ENCODE data around the gene LRRC28. TPM values are rescaled to one million over a fixed set of nuclear protein-coding genes. Genes with fewer than 3 reads are reported as not detected.

Gene LRRC28
- total RNA-seq, 4 donors from 2014 or later, result 15.7 to 39.9 (median 24.7) TPM

- Histone ChIP-seq H3K27me3 (no peaks in the 10 kb centered on the region), H3K36me3 (no peaks in the 10 kb centered on the region), H3K4me1 (peaks cover 59 to 64% (median 60%) of the 10 kb centered on the region in 4 donors), H3K4me3 (no peak overlapping the region), H3K9me3 (no peaks in the 10 kb centered on the region), H3K27ac (replicated peaks in 1 of 4) (peak overlapping the region in 3 of 4 donors; percentile 22 to 52 (median 38))
- 80% methylated on average over 11 of the region's 21 CpGs for WGBS
- TF ChIP-seq POLR2AphosphoS5 (IDR thresholded peaks at IDR 0.05), result peak in 1 of 2 donors; percentile 9
- TF ChIP-seq POLR2A (IDR thresholded peaks at IDR 0.05; ENCODE audit: low read depth), result no peak
- DNase-seq (ENCODE audit: extremely low spot score), result no peak
- intact Hi-C loops (cut with DNase I), result no loop called here
These were observed 182.6 kb downstream of the LRRC28 start for GRCh38 chr15:99433757-99434450.

DNA sequence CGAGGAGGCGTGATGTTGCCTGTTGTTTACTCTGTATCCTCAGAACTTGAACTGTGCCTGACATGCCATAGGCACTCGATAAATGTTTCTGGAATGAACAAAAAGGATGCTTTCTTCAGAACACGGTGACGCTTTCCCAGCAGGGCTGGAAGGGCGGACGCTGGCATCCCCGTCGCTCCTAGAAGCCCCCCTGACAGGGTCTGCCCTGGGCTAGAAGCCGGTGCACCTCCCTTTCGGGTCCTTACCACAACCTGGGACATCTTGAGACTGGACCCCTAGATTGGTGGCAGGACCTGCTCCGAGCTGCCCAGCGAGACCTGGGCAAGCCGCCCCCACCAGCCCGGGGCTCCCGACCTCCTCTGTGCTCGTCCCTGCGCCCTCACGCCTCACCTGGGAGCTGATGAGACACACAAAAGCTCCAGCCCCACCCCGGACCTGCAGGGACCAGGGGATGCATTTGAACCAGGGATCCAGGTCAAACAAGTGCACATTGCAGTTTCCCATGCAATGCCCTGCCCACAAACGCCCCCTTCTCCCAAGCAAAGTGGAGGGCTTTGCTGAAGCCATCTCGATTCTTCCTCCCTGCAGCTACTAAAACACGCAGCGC, 183.3 kb downstream of the LRRC28 start:
- no peak for DNase-seq (ENCODE audit: extremely low spot score)
- H3K4me3 ChIP-seq, result no peak overlapping the region
- no peaks in the 10 kb centered on the region for H3K9me3 ChIP-seq
- H3K27me3 ChIP-seq, result no peaks in the 10 kb centered on the region
- intact Hi-C loops (cut with DNase I), result no loop called here
- peaks cover 59 to 66% (median 63%) of the 10 kb centered on the region in 4 donors for H3K4me1 ChIP-seq
- H3K36me3 ChIP-seq, result no peaks in the 10 kb centered on the region
- TF ChIP-seq POLR2AphosphoS5 (IDR thresholded peaks at IDR 0.05), result no peak
- TF ChIP-seq EP300 (IDR thresholded peaks at IDR 0.05), result no peak
- TF ChIP-seq POLR2A (IDR thresholded peaks at IDR 0.05; ENCODE audit: low read depth), result no peak
- TF ChIP-seq, protein P1, sequence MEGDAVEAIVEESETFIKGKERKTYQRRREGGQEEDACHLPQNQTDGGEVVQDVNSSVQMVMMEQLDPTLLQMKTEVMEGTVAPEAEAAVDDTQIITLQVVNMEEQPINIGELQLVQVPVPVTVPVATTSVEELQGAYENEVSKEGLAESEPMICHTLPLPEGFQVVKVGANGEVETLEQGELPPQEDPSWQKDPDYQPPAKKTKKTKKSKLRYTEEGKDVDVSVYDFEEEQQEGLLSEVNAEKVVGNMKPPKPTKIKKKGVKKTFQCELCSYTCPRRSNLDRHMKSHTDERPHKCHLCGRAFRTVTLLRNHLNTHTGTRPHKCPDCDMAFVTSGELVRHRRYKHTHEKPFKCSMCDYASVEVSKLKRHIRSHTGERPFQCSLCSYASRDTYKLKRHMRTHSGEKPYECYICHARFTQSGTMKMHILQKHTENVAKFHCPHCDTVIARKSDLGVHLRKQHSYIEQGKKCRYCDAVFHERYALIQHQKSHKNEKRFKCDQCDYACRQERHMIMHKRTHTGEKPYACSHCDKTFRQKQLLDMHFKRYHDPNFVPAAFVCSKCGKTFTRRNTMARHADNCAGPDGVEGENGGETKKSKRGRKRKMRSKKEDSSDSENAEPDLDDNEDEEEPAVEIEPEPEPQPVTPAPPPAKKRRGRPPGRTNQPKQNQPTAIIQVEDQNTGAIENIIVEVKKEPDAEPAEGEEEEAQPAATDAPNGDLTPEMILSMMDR (IDR thresholded peaks at IDR 0.05), result no peak
- 82% methylated on average over 17 of the region's 24 CpGs for WGBS
- peak overlapping the region in 2 of 4 donors; percentile 38 to 52 for H3K27ac ChIP-seq (replicated peaks in 1 of 4)

GRCh38 chr15:99435113-99435695, 183.9 kb downstream of the LRRC28 start:
- Histone ChIP-seq H3K4me1 (peaks cover 59 to 66% (median 64%) of the 10 kb centered on the region in 4 donors), H3K4me3 (no peak overlapping the region), H3K27me3 (no peaks in the 10 kb centered on the region), H3K36me3 (no peaks in the 10 kb centered on the region), H3K27ac (replicated peaks in 1 of 4) (peak overlapping the region in 2 of 4 donors; percentile 11 to 18), H3K9me3 (no peaks in the 10 kb centered on the region)
- 73% methylated on average over 20 of the region's 20 CpGs for WGBS
- TF ChIP-seq, protein P1 (IDR thresholded peaks at IDR 0.05), result no peak
- TF ChIP-seq EP300 (IDR thresholded peaks at IDR 0.05) (no peak), POLR2AphosphoS5 (IDR thresholded peaks at IDR 0.05) (no peak), POLR2A (IDR thresholded peaks at IDR 0.05; ENCODE audit: low read depth) (no peak)
- intact Hi-C loops (cut with DNase I), result no loop called here
- DNase-seq (ENCODE audit: extremely low spot score), result no peak

DNA sequence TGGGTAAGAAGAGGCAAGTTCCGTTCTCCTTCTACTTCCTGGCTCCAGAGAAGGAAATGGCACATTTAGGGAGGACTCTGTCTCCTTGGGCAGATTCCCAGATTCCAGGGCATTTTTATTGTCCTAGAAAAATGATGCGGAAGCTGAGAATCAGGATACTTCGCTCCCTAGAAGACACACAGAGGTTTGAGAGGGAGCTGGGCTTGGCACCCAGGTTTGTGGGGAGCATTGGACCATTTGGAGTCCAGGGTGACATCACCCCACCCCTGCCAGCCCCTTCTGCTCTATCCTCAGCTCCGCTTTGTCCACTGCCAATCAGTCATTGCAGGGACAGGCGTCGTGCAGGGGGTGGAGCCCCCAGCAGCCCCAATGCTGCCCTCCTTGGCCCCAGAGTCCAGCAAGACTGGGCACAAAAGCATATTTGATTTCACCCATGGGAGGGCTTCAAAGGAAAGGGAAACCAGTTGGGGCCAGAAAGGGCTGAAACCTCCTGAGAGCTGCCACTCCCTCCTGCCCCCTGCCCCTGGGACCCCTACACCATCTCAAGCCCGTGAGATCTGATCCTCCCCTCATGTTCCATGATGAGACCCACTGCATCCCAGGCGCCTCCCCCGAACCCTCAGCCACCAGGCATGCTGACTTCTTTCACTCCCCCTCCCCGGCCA, 184.7 kb downstream of the LRRC28 start:
- Histone ChIP-seq H3K27ac (replicated peaks in 1 of 4) (peak overlapping the region in 2 of 4 donors; percentile 8 to 11), H3K36me3 (no peaks in the 10 kb centered on the region), H3K4me1 (peaks cover 61 to 72% (median 68%) of the 10 kb centered on the region in 4 donors), H3K9me3 (no peaks in the 10 kb centered on the region), H3K4me3 (no peak overlapping the region), H3K27me3 (no peaks in the 10 kb centered on the region)
- TF ChIP-seq, protein P1 (IDR thresholded peaks at IDR 0.05), result no peak
- TF ChIP-seq POLR2A (IDR thresholded peaks at IDR 0.05; ENCODE audit: low read depth) (no peak), POLR2AphosphoS5 (IDR thresholded peaks at IDR 0.05) (no peak), EP300 (IDR thresholded peaks at IDR 0.05) (no peak)
- intact Hi-C loops (cut with DNase I), result no loop called here
- WGBS, result 86% methylated on average over 9 of the region's 10 CpGs
- DNase-seq (ENCODE audit: extremely low spot score), result no peak

Measured in esophagus muscularis mucosa (tissue), 4 donors.